Activated T-helper 17 cell treated with anti-CD3 and anti-CD28 coated beads, Interleukin-2, amount 50 U/mL, for 72 hours (primary cell): ENCODE results near the gene LEAP2. TPM values are rescaled to one million over a fixed set of nuclear protein-coding genes. Genes with fewer than 3 reads are reported as not detected.

Source experiments
- ATAC-seq: fragments of 150-1000 bp; cut with Tn5 transposase; replicated peaks from 2 replicates; pipeline ENCODE4 v1.10.0; 2021; ENCODE audit warnings: mild to moderate bottlenecking, moderate library complexity
- H3K27ac Mint-ChIP-seq: one replicate; pipeline ENCODE4 v1.8.0; 2022; ENCODE audit warnings: mixed read lengths
- H3K27me3 Mint-ChIP-seq: one replicate; pipeline ENCODE4 v1.8.0; 2022; ENCODE audit warnings: mixed read lengths
- H3K36me3 Mint-ChIP-seq: one replicate; pipeline ENCODE4 v1.8.0; 2022; ENCODE audit warnings: low read depth, mild to moderate bottlenecking, mixed read lengths
- H3K4me1 Mint-ChIP-seq: one replicate; pipeline ENCODE4 v1.8.0; 2022; ENCODE audit warnings: mixed read lengths
- H3K4me3 Mint-ChIP-seq: one replicate; pipeline ENCODE4 v1.8.0; 2022; ENCODE audit warnings: mild to moderate bottlenecking, mixed read lengths
- H3K9me3 Mint-ChIP-seq: one replicate; pipeline ENCODE4 v1.8.0; 2022; ENCODE audit warnings: mixed read lengths
- total RNA-seq, 2 donors: library from RNA; stranded (reverse); gene quantifications; one replicate each; pipeline ENCODE4 v1.2.3, GENCODE V29; 2022

LEAP2 gene, protein sequence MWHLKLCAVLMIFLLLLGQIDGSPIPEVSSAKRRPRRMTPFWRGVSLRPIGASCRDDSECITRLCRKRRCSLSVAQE
- total RNA-seq = 1 to 10 TPM; 1.8 to 2.9 TPM

DNA sequence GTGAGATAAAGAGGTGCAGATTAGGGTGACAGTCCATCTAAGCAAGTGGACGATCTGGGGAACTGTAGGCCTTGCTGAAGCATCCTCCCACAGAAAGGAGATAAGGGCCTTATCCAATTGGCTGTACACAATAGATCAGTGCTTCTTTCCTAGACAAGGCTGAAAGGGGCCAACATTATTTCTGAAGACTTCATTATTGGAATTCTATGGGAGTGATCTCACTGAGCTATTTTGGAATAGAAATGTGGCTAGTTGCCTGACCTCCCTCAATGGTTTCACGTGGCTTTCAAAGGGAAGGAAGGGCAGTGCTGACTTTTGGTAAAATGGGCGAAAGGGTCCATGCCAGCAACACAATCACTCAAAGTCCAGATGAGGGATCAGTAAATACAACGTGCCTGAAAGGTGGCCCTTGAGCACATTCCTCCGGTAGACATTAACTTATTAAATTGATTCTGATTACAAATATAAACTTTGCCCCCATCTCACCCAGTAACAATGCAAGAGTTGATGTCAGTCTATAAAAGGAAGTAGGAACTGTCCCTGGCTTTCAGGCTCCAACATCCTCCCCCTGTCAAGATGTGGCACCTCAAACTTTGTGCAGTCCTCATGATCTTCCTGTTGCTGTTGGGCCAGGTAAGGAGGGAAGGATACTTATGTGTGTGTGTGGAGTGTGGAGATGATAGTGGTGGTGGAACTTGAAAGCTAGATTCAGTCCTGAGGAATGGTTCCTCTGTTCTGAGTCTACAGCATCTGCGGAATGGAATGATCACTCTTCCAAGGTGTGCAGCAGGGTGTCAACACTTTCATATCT is at the start of gene LEAP2:
Gene LEAP2 (plus strand): TSS at position 550 of the 811 bp plus-strand sequence. CDS start 27 bp downstream, at position 577.
- Mint-ChIP-seq H3K4me1 (peaks cover 6% of the 10 kb centered on the region), H3K27ac (peak within 1 kb of the TSS; percentile 73), H3K9me3 (no peaks in the 10 kb centered on the region), H3K36me3 (peaks cover 76% of the 10 kb centered on the region), H3K27me3 (no peaks in the 10 kb centered on the region), H3K4me3 (no peak within 1 kb of the TSS)
- ATAC-seq = no peak

DNA sequence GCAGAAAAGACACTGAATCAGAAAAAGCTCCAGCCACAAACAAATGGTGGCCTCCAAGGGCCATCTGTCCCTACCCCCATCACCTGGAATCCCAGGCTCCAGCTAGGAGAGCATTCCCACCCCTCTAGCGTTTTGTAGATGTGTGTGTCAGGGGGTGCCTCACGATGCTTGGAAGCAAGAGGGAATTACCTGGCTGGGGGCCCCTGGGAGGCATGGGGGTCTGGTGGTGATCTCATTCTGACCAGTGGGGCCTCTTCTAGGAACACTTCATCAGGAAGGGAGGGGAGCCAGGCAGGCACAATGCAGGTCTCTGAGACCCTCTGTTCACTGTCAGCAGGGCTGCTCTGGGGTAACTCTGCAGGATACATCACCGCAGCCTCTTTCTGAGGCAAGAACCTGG is 49.0 kb upstream of the LEAP2 start:
- no peak overlapping the region for H3K4me3 Mint-ChIP-seq
- H3K36me3 Mint-ChIP-seq = no peaks in the 10 kb centered on the region
- peaks cover 6% of the 10 kb centered on the region for H3K4me1 Mint-ChIP-seq
- no peak overlapping the region for H3K27ac Mint-ChIP-seq
- H3K9me3 Mint-ChIP-seq = no peaks in the 10 kb centered on the region
- no peak for ATAC-seq
- H3K27me3 Mint-ChIP-seq = peaks cover 29% of the 10 kb centered on the region

DNA sequence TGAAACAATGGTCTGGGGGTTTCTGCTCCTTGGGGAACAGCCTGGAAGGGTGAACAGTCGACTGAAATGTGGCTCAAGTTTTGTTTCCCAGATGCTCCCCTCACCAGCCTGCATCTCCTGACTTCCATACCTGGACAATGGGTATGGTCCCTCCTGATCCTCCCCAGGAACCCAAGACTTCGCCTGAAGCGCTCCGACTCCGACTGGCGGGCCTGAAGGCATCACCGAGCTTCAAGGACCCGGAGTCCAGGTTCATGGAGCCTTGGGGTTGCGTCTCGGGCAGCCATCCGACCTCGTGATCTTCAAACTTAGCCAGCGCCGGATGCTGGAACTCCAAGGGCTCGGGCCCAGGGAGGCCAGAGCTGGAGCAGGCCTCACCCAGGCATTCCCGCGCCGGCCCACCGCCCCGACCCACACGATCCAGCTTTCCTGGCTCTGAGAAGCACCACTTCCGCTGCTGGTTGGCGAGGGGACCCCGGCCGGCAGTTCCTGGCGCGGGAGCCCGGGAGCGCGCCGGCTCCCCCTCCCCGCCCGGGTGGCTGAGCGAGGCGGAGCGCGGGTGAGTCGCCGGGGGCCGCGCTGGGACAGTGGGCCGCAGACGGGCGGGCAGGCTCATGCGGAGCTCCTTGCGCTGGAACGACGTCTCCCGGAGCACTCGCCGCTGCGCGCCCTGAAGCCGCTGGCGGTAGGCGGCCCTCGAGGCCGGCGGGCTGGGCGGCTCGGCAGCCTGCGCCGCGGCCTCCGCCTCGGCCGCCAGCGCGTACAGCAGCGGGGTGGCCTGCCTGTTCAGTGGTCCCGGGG is 48.2 kb upstream of the LEAP2 start:
- ATAC-seq = peak; percentile 15
- Mint-ChIP-seq H3K4me3 (peak overlapping the region; percentile 49), H3K27ac (no peak overlapping the region), H3K27me3 (peaks cover 26% of the 10 kb centered on the region), H3K9me3 (no peaks in the 10 kb centered on the region), H3K4me1 (peaks cover 2% of the 10 kb centered on the region), H3K36me3 (no peaks in the 10 kb centered on the region)

DNA sequence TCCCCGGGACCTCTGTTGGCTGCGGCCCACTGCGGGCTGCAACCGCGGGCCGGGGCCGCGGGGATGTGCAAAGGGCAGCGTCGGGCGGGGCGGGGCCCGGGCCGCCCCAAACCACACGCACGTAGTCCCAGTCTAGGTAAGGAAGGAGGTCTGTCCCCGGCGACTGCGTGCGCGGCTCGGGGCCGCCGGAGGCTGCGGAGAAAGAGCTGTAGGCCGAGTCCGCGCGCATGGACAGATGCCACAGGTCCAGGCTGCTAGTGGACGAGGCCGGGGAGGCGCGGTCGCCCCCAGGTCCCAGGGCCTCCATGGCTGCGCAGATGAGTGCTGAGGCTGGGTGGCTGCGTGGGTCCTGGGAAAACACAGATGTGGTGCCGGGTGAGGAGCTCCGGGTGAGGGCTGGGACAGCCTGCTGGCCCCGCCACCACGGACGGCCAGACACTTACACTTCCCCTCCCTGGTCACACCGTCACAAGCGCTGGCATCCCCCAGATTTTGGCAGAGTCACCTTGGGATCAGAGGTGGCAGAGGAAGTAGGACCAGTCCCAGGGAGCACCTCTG is 47.6 kb upstream of the LEAP2 start:
- Mint-ChIP-seq H3K27me3 (peaks cover 24% of the 10 kb centered on the region), H3K4me3 (peak overlapping the region; percentile 49), H3K36me3 (no peaks in the 10 kb centered on the region), H3K27ac (no peak overlapping the region), H3K4me1 (no peaks in the 10 kb centered on the region), H3K9me3 (no peaks in the 10 kb centered on the region)
- peak; percentile 63 for ATAC-seq

DNA sequence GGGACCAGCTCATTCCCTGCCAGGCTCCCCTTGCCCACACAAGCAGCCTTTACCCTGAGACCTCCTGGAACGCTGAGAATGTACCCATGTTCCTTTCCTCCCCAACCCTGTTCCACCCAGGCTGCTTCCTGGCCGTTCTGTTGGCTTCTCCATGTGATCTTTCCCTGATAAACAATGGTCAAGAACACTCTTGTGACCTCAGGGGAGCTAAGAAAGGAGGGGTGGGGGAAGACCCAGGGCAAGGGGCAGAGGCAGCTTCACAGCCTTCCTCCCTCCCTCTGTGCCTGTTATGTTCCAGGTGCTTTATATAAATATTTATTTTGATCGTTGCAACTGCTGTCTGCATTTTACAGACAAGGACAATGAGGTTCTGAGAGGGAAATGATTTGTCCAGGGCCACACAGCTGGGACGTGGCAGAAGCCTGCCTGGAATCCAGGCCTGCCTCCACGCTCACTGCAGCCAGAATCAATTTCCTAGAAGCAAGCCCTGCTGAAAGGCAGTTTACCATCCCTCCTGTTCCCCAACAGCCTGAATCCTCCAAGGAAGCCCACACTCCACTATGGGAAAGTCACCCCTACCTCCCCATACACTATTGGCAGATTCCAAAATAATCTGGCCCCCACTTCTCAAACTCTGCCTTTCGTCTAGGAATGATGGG is 46.9 kb upstream of the LEAP2 start:
- Mint-ChIP-seq H3K9me3 (no peaks in the 10 kb centered on the region), H3K27ac (no peak overlapping the region), H3K27me3 (peaks cover 30% of the 10 kb centered on the region), H3K4me3 (peak overlapping the region; percentile 49), H3K4me1 (no peaks in the 10 kb centered on the region), H3K36me3 (no peaks in the 10 kb centered on the region)
- no peak for ATAC-seq

DNA sequence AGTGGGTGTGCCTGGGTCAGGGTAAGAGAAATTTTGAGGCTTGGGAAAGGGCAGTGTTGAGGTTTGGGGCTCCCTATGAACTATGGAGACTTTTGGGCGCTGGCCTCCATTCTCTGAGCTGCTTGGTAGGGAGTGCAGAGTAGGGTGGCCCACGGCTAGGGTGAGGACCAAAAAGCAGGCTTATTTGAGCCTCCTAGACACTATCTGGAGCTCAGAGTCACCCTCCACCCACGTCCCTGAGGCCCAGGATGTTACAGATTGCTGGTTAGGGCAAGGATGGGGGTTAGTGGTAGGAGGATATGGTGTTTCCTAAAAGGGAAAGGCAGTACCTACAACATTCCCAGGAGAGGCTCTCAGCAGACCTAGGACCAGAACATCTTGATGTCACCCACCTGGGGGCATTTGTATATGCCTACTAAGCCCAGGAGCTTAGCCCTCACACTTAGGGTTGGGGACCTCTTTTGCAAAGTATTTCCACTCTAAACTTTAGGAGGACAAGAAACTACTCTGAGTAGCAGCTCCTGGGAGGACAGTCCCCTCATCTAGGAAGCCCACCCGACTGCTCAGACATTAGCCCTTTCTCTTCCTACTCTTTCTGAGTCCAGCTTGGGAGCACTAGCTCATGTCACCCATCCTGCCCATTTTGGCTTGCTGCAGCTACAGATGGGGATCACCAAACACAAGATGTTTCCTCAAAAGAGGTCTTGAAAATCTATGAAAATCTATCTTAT is 45.4 kb upstream of the LEAP2 start:
- Mint-ChIP-seq H3K27ac (no peak overlapping the region), H3K27me3 (peaks cover 34% of the 10 kb centered on the region), H3K9me3 (no peaks in the 10 kb centered on the region), H3K36me3 (no peaks in the 10 kb centered on the region), H3K4me1 (no peaks in the 10 kb centered on the region), H3K4me3 (no peak overlapping the region)
- ATAC-seq = no peak

DNA sequence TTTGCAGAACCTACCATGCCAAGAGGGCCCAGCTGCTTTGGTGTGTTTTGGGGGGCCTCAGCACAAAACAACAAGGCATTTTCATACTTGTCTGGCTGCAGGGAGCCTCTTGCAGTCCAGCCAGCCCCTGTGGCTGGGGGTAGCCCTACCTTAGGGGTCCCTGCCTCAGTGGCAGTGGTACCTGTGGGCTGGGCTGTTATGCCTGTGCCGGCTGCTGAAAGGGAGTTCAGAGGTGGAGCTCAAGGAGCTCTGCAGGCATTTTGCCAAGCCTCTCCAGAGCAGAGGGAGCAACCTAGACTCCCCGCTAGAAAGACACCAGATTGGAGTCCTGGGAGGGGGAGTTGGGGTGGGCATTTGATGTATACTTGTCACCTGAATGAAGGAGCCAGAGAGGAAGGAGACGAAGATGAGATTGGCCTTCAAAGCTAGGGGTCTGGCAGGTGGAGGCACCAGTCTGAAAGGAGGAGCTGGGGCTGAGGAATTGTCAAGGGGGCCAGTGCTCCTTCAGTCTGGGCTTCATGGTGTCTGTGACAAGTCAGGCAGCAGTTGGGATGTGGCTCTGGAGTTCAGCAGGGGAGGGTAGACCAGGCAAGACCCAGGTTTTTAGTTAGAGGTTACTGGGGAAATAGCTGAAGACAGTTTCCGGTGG is 44.5 kb upstream of the LEAP2 start:
- Mint-ChIP-seq H3K4me1 (no peaks in the 10 kb centered on the region), H3K36me3 (no peaks in the 10 kb centered on the region), H3K9me3 (no peaks in the 10 kb centered on the region), H3K27ac (no peak overlapping the region), H3K4me3 (peak overlapping the region; percentile 46), H3K27me3 (peaks cover 34% of the 10 kb centered on the region)
- ATAC-seq = no peak

DNA sequence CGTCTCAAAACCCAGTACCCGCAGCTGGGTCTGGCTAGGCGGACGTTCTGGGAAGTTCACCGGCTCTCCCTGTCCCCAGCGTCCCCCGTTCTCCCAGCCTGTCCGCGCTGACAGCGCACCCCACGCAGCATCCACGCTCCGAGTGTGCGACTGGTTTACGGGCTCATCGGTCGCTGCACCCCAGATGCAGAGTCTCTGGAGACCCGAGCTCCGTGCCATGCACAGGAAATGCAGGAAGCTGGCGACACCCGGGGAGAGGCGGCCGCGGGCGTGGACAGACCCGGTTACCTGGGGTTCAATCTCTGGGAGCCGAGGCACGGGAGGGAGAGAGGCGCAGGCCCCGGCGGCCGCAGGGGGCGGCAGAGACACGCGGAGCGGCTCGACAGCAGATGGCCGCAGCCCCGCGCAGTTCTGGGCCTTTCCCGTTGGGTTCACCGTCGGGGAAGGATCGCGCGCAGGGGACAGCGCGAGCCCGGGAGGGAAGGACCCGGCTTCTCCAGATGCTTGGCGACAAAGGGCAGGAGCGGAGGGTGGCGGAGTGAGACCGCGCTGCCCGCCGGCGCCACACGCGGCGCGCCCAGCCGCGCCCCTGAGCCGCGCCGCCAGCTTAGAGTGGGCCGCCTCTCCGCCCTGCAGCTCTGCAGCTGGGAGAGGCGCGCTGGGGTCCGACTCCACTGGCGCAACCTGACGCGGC is 43.6 kb upstream of the LEAP2 start:
- Mint-ChIP-seq H3K9me3 (no peaks in the 10 kb centered on the region), H3K27me3 (peaks cover 31% of the 10 kb centered on the region), H3K27ac (no peak overlapping the region), H3K36me3 (no peaks in the 10 kb centered on the region), H3K4me1 (no peaks in the 10 kb centered on the region), H3K4me3 (peak overlapping the region; percentile 46)
- ATAC-seq = peak; percentile 84

DNA sequence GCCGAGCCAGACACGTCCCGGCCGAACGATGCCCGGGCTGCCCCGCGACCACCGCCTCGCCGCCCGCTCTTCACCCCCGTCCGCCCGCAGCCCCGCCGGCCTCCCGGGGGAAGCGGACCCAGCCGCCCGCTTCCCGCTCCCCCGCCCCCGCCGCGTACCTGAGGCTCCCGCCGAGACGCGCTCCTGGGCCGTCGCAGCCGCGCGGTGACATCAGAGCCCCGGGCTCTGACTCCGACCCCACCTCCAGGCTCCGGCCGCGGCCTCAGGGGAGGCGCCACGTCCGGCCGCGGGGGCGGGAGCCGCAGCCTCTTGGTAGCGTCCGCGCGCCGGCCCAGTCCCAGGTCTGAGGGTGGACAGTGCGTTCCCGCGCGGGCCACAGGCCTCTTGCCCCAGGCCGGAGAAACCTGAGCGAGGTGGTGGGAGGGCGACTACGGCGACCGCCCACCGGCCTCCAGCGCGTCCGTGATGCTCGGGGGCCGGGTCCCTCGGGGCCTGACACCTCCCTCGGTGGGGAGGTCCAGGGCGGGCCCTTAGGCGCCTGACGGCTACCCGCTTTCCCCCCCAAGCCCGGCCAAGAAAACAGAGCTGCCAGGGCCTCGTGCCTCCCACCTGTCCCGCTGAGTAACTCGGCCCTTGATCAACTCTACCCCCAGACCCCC is 42.9 kb upstream of the LEAP2 start, which contains the start of gene SHROOM1:
Gene SHROOM1 (minus strand): TSS at position 212 of the 659 bp plus-strand sequence. CDS start 4,507 bp downstream, outside the sequence.
- Mint-ChIP-seq H3K27ac (peak within 1 kb of the TSS; percentile 39), H3K36me3 (no peaks in the 10 kb centered on the region), H3K4me3 (peak within 1 kb of the TSS; percentile 74), H3K27me3 (peaks cover 31% of the 10 kb centered on the region), H3K9me3 (no peaks in the 10 kb centered on the region), H3K4me1 (no peaks in the 10 kb centered on the region)
- ATAC-seq = peak; percentile 69

DNA sequence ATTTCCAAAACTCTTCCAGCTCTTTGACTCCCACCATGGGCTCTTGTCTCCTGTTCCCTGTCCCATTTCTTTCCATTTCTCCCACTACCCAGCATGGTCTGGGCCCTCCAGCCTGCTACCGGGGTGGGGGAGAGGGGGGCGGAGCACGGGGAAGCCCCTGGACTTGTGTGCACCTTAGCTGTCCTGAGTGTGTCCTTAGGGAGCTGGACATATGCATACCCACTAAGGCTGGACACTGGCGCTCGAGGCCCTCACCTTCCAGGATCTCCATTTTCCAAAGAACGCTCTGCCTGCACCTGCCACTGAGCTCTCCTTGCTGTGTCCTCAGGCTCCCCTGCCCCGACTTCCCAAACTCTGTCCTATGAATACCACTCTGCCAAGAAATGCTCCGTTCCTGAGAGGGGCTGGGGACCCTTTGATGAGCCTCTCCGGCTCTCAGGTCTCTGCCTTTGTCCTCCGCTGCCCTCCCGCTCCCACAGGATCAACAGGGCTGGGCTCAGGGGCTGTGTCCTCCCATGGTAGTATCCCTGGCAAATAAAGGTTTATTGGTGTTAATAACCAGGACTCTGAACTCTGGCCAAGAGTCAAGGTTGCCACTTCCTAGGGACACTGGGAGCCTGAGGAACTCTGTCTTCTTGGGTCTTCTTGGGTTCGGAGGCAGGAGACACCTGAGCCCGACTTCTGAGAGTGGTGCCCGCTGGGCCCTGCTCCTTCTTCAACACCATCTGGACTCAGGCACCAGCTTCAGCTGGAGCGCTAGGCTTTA is 42.2 kb upstream of the LEAP2 start:
- Mint-ChIP-seq H3K27me3 (peaks cover 30% of the 10 kb centered on the region), H3K9me3 (no peaks in the 10 kb centered on the region), H3K27ac (peak overlapping the region; percentile 39), H3K4me1 (no peaks in the 10 kb centered on the region), H3K36me3 (no peaks in the 10 kb centered on the region), H3K4me3 (peak overlapping the region; percentile 74)
- ATAC-seq = no peak

DNA sequence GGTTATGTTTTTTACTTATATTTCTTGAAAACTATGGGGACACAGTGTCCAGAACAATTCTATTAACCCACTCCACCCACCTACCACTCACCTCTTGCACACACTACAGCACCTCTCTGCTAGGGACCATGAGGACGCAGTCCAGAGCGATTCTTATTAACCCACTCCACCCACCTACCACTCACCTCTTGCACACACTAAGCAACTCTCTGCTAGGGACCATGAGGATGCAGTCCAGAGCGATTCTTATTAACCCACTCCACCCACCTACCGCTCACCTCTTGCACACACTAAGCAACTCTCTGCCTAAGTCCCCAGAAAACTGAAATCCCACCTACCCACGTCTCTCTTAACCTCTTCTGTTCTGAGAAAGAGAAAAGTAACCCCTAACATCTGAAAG is 40.9 kb upstream of the LEAP2 start:
- H3K4me3 Mint-ChIP-seq = no peak overlapping the region
- ATAC-seq = no peak
- H3K36me3 Mint-ChIP-seq = no peaks in the 10 kb centered on the region
- peaks cover 17% of the 10 kb centered on the region for H3K27me3 Mint-ChIP-seq
- H3K4me1 Mint-ChIP-seq = no peaks in the 10 kb centered on the region
- H3K9me3 Mint-ChIP-seq = no peaks in the 10 kb centered on the region
- no peak overlapping the region for H3K27ac Mint-ChIP-seq

DNA sequence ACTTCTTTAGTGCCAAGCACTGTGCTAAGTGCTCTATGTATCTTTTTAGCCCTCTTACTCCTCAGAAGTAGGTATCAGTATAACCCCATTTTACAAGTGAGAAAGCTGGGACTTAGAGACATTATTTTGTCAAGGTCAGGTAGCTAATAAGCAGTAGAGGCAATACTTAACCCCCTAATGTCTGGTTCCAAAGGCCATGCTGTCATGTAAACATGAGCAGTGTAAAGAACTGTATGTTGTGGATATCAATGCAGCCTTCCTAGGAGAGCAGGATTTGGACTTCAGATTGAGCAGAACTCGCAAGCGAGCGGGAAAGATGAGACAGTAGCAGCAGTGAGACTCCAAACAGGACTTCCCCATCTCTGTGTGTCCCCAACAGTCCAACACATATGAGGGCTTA is 39.4 kb upstream of the LEAP2 start:
- no peaks in the 10 kb centered on the region for H3K4me1 Mint-ChIP-seq
- no peak for ATAC-seq
- H3K4me3 Mint-ChIP-seq = no peak overlapping the region
- peaks cover 13% of the 10 kb centered on the region for H3K27me3 Mint-ChIP-seq
- H3K36me3 Mint-ChIP-seq = no peaks in the 10 kb centered on the region
- H3K27ac Mint-ChIP-seq = no peak overlapping the region
- no peaks in the 10 kb centered on the region for H3K9me3 Mint-ChIP-seq
